ENCODE results near the gene GPSM1.

The GPSM1 gene

GRCh38 chr9:136372561-136373299 is 45.4 kb downstream of the GPSM1 start:
- no peak overlapping the region for H3K27ac ChIP-seq
- TF ChIP-seq ZFX (IDR thresholded peaks at IDR 0.05; ENCODE audit: borderline replicate concordance) (no peak), CTCF (IDR thresholded peaks at IDR 0.05) (no peak)

- TF ChIP-seq ZFX (IDR thresholded peaks at IDR 0.05; ENCODE audit: borderline replicate concordance) = no peak
- no peak for TF ChIP-seq CTCF (IDR thresholded peaks at IDR 0.05)
- H3K27ac ChIP-seq = no peak within 1 kb of the TSS
Measured at GRCh38 chr9:136373300-136374182, 46.2 kb downstream of the GPSM1 start, which contains the start of gene CARD9. TSS of gene CARD9 (minus strand) at chr9:136373669. CDS start at chr9:136372078, 1,591 bp downstream.

- no peak overlapping the region for H3K27ac ChIP-seq
- TF ChIP-seq ZFX (IDR thresholded peaks at IDR 0.05; ENCODE audit: borderline replicate concordance) = no peak
- no peak for TF ChIP-seq CTCF (IDR thresholded peaks at IDR 0.05)
Measured at GRCh38 chr9:136374183-136374575, 46.8 kb downstream of the GPSM1 start.

- TF ChIP-seq ZFX (IDR thresholded peaks at IDR 0.05; ENCODE audit: borderline replicate concordance) (no peak), CTCF (IDR thresholded peaks at IDR 0.05) (no peak)
- H3K27ac ChIP-seq = no peak overlapping the region
Measured at GRCh38 chr9:136375096-136375495, 47.8 kb downstream of the GPSM1 start.

- TF ChIP-seq ZFX (IDR thresholded peaks at IDR 0.05; ENCODE audit: borderline replicate concordance) (no peak), CTCF (IDR thresholded peaks at IDR 0.05) (no peak)
- H3K27ac ChIP-seq = no peak overlapping the region
Measured at GRCh38 chr9:136376457-136376856, 49.1 kb downstream of the GPSM1 start.

- TF ChIP-seq CTCF (IDR thresholded peaks at IDR 0.05) (no peak), ZFX (IDR thresholded peaks at IDR 0.05; ENCODE audit: borderline replicate concordance) (no peak)
- H3K27ac ChIP-seq = no peak overlapping the region
Measured at GRCh38 chr9:136377341-136378169, 50.2 kb downstream of the GPSM1 start.

Measured in 22Rv1 (cell line).